PFSK-1 (cell line): ENCODE data around the gene PIEZO2.

Source experiments
- FOXP2 ChIP-seq: optimal IDR thresholded peaks from 2 replicates; pipeline ENCODE3; 2011; ENCODE audit warnings: borderline replicate concordance, control low read depth, inconsistent platforms; ENCODE audit not compliant: insufficient read depth; ENCODE audit errors: extremely low read length, extremely low read depth
- POLR2AphosphoS5 ChIP-seq: IDR thresholded peaks from 2 replicates; pipeline ENCODE4 v1.6.1; 2012; ENCODE audit warnings: low read depth, mild to moderate bottlenecking, control low read depth, low read length, moderate library complexity
- REST ChIP-seq, 2 experiments: IDR thresholded peaks; 2 replicates each; pipeline versions ENCODE4 v1.6.1 to v1.8.0; 2011 to 2012; ENCODE audit warnings: low read depth in 2 of 2, low read length in 2 of 2, control low read depth in 1 of 2, inconsistent platforms in 1 of 2, mild to moderate bottlenecking in 1 of 2, moderate library complexity in 1 of 2; ENCODE audit not compliant: insufficient read depth in 1 of 2
- SIN3A ChIP-seq: IDR thresholded peaks from 2 replicates; pipeline ENCODE4 v1.6.1; 2012; ENCODE audit warnings: mild to moderate bottlenecking, low read length, moderate library complexity, borderline replicate concordance; ENCODE audit not compliant: insufficient read depth
- TAF1 ChIP-seq: IDR thresholded peaks from 2 replicates; pipeline ENCODE4 v1.6.1; 2012; ENCODE audit warnings: low read length, control low read depth, borderline replicate concordance; ENCODE audit not compliant: insufficient read depth

The PIEZO2 gene

GRCh38 chr18:11095211-11095610 is 54.2 kb downstream of the PIEZO2 start:
- TF ChIP-seq FOXP2, result no peak
- no peak for TF ChIP-seq SIN3A
- TF ChIP-seq POLR2AphosphoS5, result no peak
- no peak for TF ChIP-seq REST (IDR thresholded peaks at IDR 0.05; ENCODE audit: insufficient read depth in 1 of 2, low read depth in 2 of 2, low read length in 2 of 2)
- TF ChIP-seq TAF1, result no peak

GRCh38 chr18:11091746-11092145 is 57.6 kb downstream of the PIEZO2 start:
- TF ChIP-seq REST (IDR thresholded peaks at IDR 0.05; ENCODE audit: insufficient read depth in 1 of 2, low read depth in 2 of 2, low read length in 2 of 2) (no peak), POLR2AphosphoS5 (no peak), FOXP2 (no peak), SIN3A (no peak), TAF1 (no peak)

- no peak for TF ChIP-seq SIN3A
- no peak for TF ChIP-seq POLR2AphosphoS5
- TF ChIP-seq REST (IDR thresholded peaks at IDR 0.05; ENCODE audit: insufficient read depth in 1 of 2, low read depth in 2 of 2, low read length in 2 of 2), result 0 out of 4 replicates have a peak, but pooled peaks of 1 of the 2 experiments have one; percentile 45
Measured at GRCh38 chr18:11089931-11090715, 59.2 kb downstream of the PIEZO2 start.

- TF ChIP-seq FOXP2 (no peak), TAF1 (no peak), POLR2AphosphoS5 (no peak), REST (IDR thresholded peaks at IDR 0.05; ENCODE audit: insufficient read depth in 1 of 2, low read depth in 2 of 2, low read length in 2 of 2) (no peak), SIN3A (no peak)
Measured at GRCh38 chr18:11081009-11081532, 68.3 kb downstream of the PIEZO2 start.
